NCI-H2196 treated with DMSO at 0.1 percent for 48 hours (cell line): ENCODE measurements around the gene ARHGEF28.

Source experiments
- DNase-seq: peaks from one replicate; lab custom pipeline; 2025; ENCODE audit not compliant: unreplicated experiment; lab: John Stamatoyannopoulos, UW

ARHGEF28 gene

GRCh38 chr5:73654819-73655318 lies 28.9 kb downstream of the ARHGEF28 start:
- no peak for DNase-seq

- DNase-seq: no peak
Measured at GRCh38 chr5:73655521-73656160, 29.6 kb downstream of the ARHGEF28 start.

DNA sequence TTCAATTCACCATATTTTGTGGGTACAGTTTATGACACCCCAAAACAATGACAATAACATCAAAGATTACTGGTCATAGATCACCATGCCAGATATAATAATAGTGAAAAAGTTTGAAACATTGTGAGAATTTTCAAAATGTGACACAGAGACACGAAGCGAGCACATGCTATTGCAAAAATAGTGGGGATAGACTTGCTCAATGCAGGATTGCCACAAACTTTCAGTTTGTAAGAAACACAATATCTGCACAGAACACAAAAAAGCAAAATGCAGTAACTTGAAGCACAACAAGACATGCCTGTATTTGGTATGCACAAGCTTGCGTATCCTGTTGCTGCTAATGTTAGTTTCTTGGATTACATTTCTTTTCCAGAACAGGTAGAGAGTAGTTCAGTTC lies 35.8 kb downstream of the ARHGEF28 start:
- no peak for DNase-seq

- DNase-seq: no peak
Measured at GRCh38 chr5:73663161-73663859, 37.3 kb downstream of the ARHGEF28 start.

DNA sequence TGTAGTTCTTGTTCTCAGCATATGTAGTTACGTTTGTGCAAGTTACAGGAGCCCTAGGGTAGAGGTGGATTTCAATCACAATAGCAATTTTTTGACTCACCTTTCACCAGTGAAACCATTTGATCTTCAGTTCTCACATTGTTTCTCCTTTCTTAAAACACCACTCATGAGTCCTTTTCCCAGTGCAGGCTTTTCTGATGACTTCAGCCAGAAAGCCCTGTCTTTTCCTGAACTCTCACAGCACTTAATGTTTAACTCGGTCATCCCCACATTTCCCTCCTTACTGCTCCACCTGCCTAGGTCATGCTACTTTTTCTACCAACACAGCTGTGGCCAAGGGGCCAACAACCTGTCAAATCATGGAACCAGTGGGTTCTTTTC lies 37.9 kb downstream of the ARHGEF28 start:
- DNase-seq: no peak

- DNase-seq: no peak
Measured at GRCh38 chr5:73664796-73665195, 38.8 kb downstream of the ARHGEF28 start.

GRCh38 chr5:73666891-73667290 lies 40.9 kb downstream of the ARHGEF28 start:
- DNase-seq: no peak

DNA sequence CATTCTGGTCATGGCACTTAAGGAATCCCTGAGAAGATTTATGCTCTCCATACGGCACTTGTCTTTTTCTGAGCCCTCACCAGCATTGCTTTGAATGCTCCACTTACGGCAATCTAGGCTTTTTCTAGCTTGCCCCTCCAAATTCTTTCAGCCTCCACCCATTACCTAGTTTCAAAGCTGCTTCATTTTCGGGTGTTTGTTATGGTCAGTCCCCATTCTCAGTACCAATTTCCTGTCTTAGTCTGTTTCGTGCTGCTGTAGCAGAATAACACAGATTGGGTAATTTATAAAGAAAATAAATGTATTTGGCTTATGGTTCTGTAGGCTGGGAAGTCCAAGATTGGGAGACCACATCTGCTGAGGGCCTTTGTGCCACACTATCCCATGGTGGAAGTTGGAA lies 42.0 kb downstream of the ARHGEF28 start:
- DNase-seq: no peak

GRCh38 chr5:73668486-73669111 lies 42.6 kb downstream of the ARHGEF28 start:
- no peak for DNase-seq

DNA sequence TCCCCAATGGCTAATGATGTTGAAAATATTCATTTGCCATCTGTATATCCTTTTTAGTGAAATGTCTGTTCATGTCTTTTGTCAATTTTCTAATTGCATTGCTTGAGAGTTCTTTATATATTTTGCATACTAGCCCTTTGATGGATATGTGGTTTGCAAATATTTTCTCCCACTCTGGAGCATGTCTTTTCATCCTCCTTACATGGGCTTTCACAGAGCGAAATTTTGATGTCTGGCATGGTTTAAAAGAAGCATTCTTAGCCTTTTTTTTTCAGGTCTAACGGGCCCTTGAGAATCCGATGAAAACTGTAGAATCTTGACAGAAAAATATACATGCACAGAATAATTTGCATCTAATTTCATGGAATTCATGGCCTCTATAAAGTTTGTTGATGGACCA lies 44.7 kb downstream of the ARHGEF28 start:
- no peak for DNase-seq

DNA sequence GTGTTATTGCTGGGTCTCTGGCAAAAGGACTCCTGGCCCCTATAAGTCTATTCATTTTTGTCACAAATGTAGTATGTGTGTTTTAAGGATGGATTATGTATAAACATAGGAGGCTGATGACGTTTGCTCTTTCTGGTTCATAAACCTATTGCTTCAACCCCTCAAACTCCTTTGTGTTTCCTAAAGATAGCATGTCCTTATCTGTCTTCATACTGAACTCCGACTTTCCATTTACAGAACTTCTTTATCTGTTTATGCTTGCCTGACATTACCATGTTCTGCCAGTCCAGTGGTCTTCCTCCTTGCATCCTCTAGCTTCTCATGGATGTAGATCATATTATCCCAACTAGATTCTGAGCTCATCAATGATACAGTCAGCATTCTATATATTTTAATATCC lies 46.1 kb downstream of the ARHGEF28 start:
- DNase-seq: no peak

GRCh38 chr5:73673161-73673591 lies 47.2 kb downstream of the ARHGEF28 start:
- no peak for DNase-seq

DNA sequence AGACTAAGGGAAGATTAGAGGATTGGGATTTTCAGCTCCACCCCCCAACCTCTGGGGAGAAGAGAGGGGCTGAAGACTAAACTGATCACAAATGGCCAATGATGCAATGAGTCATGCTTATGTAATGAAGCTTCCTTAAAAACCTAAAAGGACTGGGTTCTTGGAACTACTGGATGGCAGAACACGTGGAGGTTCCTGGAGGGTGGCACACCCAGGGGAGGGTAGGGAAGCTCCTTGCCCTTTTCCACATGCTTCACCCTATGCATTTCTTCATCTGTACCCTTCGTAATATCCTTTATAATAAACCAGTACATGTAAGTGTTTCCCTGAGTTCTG lies 48.6 kb downstream of the ARHGEF28 start:
- no peak for DNase-seq

GRCh38 chr5:73678322-73678740 lies 52.3 kb downstream of the ARHGEF28 start:
- DNase-seq: no peak

DNA sequence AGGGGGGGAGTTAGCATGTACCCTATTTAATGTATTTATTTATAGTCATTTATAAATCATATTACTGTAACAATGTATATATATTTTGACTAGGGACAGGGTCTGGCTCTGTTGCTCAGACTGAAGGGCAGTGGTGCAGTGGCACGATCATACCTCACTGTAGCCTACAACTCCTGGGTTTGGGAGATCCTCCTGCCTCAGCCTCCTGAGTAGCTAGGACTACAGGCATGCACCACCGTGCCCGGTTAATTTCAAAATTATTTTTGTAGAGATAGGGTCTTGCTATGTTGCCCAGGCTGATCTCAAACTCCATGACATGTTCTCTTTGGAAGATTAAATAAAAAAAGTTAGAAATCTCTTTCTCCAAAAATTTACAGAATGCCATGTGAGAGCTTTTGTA lies 52.8 kb downstream of the ARHGEF28 start:
- no peak for DNase-seq

DNA sequence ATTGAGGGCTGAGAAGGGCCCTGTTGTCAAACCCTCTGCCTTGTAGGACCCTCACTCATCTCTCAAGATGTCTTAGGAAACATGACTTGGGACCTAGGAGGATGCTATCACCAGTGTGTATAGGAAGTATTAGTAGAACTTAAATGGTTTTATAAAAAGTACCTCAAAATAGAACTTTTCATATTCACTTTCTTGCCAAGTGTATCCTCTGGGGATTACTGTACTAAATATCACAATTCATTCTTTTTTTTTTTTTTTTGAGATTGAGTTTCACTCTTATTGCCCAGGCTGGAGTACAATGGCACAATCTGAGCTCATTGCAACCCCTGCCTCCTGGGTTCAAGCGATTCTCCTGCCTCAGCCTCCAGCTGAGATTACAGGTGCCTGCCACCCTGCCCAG lies 56.2 kb downstream of the ARHGEF28 start:
- no peak for DNase-seq

- no peak for DNase-seq
Measured at GRCh38 chr5:73684691-73685090, 58.7 kb downstream of the ARHGEF28 start.

- DNase-seq: no peak
Measured at GRCh38 chr5:73686912-73687311, 60.9 kb downstream of the ARHGEF28 start.

GRCh38 chr5:73687357-73687756 lies 61.4 kb downstream of the ARHGEF28 start:
- DNase-seq: no peak

GRCh38 chr5:73690015-73690414 lies 64.0 kb downstream of the ARHGEF28 start:
- no peak for DNase-seq

DNA sequence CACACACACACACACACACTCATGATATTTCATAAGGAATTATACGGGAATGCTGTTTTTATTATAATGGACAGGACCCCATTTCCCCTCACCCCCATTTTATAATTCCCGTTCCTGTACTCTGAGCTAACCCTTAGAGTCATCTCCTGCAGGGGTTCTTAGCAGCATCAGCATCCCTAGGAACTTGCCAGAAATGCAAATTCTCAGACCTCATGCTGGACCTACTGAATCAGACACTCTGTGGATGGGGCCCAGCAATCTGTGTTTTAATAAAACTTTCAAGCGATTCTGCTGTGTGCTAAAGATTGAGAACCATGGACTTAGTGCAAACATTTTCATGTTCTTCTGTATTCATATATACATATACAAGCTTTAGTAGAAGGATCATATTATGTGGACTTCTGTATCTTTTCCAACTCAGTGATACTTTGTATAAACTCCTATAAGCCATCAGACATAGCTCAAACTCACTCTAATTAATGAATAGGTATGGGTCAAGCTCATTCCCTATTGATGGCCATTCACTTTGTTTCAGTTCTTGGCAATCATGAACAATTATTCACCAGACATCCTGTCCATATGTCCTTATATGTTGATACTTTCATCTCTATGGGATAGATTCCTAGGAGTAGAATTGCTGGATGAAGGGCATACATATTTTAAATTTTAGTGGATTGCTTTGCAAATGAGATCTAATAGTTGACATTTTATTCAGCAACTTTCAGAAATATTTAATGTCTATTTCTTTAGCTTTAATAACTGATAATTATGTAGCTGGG lies 65.5 kb downstream of the ARHGEF28 start:
- no peak for DNase-seq
